Karpas-422 (cell line): ENCODE measurements around the gene MAPKAPK2. TPM values are rescaled to one million over a fixed set of nuclear protein-coding genes. Genes with fewer than 3 reads are reported as not detected.

ENCODE experiments used
- DNase-seq: peaks from one replicate; pipeline ENCODE4 v3.0.0-alpha.2; 2015
- H2AFZ ChIP-seq: fragments of 200-600 bp; sonication (generic); 2 replicates; pipeline ENCODE4 v1.6.1; 2014; ENCODE audit warnings: antibody characterized with exemption, low read length, mixed read lengths
- H3K27ac ChIP-seq: fragments of 200-600 bp; sonication (generic); 2 replicates; pipeline ENCODE4 v1.5.1; 2014; ENCODE audit warnings: mild to moderate bottlenecking, low read length, moderate library complexity
- H3K27me3 ChIP-seq: fragments of 200-600 bp; sonication (generic); 2 replicates; pipeline ENCODE4 v1.6.1; 2014; ENCODE audit warnings: low read length, mixed read lengths
- H3K36me3 ChIP-seq: fragments of 200-600 bp; sonication (generic); 2 replicates; pipeline ENCODE4 v1.6.1; 2014; ENCODE audit warnings: low read length, mixed read lengths; ENCODE audit not compliant: insufficient read depth
- H3K4me1 ChIP-seq: fragments of 200-600 bp; sonication (generic); 2 replicates; pipeline ENCODE4 v1.6.1; 2014; ENCODE audit warnings: mild to moderate bottlenecking, low read length, mixed read lengths
- H3K4me2 ChIP-seq: fragments of 200-600 bp; sonication (generic); 2 replicates; pipeline ENCODE4 v1.6.1; 2014; ENCODE audit warnings: low read length, low read depth, mild to moderate bottlenecking; ENCODE audit not compliant: poor library complexity, severe bottlenecking
- H3K4me3 ChIP-seq: fragments of 200-600 bp; sonication (generic); 2 replicates; pipeline ENCODE4 v1.5.1; 2014; ENCODE audit warnings: mild to moderate bottlenecking, antibody characterized with exemption, low read length, mixed read lengths
- H3K79me2 ChIP-seq: fragments of 200-600 bp; sonication (generic); 2 replicates; pipeline ENCODE4 v1.6.1; 2014; ENCODE audit warnings: mild to moderate bottlenecking, low read length, mixed read lengths
- H3K9ac ChIP-seq: fragments of 200-600 bp; sonication (generic); 2 replicates; pipeline ENCODE4 v1.6.0; 2014; ENCODE audit warnings: low read length
- H3K9me2 ChIP-seq: fragments of 200-600 bp; sonication (generic), shearing (Covaris generic); replicated peaks from 2 replicates; pipeline ENCODE4 v1.6.0; 2014; ENCODE audit warnings: mild to moderate bottlenecking, low read length, moderate library complexity; ENCODE audit not compliant: insufficient read depth
- H3K9me3 ChIP-seq: fragments of 300-700, 200-600 bp; sonication (generic); 2 replicates; pipeline ENCODE4 v1.6.1; 2014; ENCODE audit warnings: low read length, mixed read lengths
- H4K20me1 ChIP-seq: fragments of 200-600 bp; sonication (generic); 2 replicates; pipeline ENCODE4 v1.6.1; 2014; ENCODE audit warnings: mild to moderate bottlenecking, antibody characterized with exemption, low read length, low read depth; ENCODE audit not compliant: insufficient read depth
- total RNA-seq: library from RNA; depleted of rRNA; stranded (reverse); fragments of >200 nt; shearing (Covaris generic); gene quantifications from 2 replicates; pipeline ENCODE4 v1.2.3, GENCODE V29; 2014; ENCODE audit warnings: low replicate concordance

Gene MAPKAPK2
- total RNA-seq, 1 experiment from 2014 or later = 19.8 TPM

- Histone ChIP-seq H3K9ac (no peak overlapping the region), H3K4me3 (no peak overlapping the region), H3K27me3 (no peaks in the 10 kb centered on the region), H2AFZ (no peak overlapping the region), H3K4me1 (peaks cover 32% of the 10 kb centered on the region), H3K9me2 (no peaks in the 10 kb centered on the region), H3K9me3 (no peaks in the 10 kb centered on the region), H3K36me3 (no peaks in the 10 kb centered on the region), H3K27ac (no peak overlapping the region), H3K79me2 (no peaks in the 10 kb centered on the region), H3K4me2 (no peak overlapping the region), H4K20me1 (peaks cover 93% of the 10 kb centered on the region)
- DNase-seq = no peak
Observed at GRCh38 chr1:206705191-206705590, 20.5 kb downstream of the MAPKAPK2 start.

- no peak overlapping the region for H2AFZ ChIP-seq
- H3K27me3 ChIP-seq = no peaks in the 10 kb centered on the region
- H3K9ac ChIP-seq = no peak overlapping the region
- H3K9me3 ChIP-seq = no peaks in the 10 kb centered on the region
- no peak for DNase-seq
- H3K4me2 ChIP-seq = no peak overlapping the region
- H3K27ac ChIP-seq = no peak overlapping the region
- no peak overlapping the region for H3K4me3 ChIP-seq
- no peaks in the 10 kb centered on the region for H3K9me2 ChIP-seq
- H3K36me3 ChIP-seq = no peaks in the 10 kb centered on the region
- H3K4me1 ChIP-seq = peaks cover 37% of the 10 kb centered on the region
- H3K79me2 ChIP-seq = no peaks in the 10 kb centered on the region
- peaks cover 93% of the 10 kb centered on the region for H4K20me1 ChIP-seq
Observed at GRCh38 chr1:206705726-206706297, 21.1 kb downstream of the MAPKAPK2 start.

GRCh38 chr1:206706298-206706791 lies 21.6 kb downstream of the MAPKAPK2 start:
- Histone ChIP-seq H3K9me3 (no peaks in the 10 kb centered on the region), H2AFZ (no peak overlapping the region), H3K4me3 (no peak overlapping the region), H4K20me1 (peaks cover 92% of the 10 kb centered on the region), H3K4me1 (peaks cover 37% of the 10 kb centered on the region), H3K4me2 (no peak overlapping the region), H3K9ac (no peak overlapping the region), H3K9me2 (no peaks in the 10 kb centered on the region), H3K27ac (no peak overlapping the region), H3K36me3 (no peaks in the 10 kb centered on the region), H3K27me3 (no peaks in the 10 kb centered on the region), H3K79me2 (no peaks in the 10 kb centered on the region)
- no peak for DNase-seq

- peaks cover 37% of the 10 kb centered on the region for H3K4me1 ChIP-seq
- no peak overlapping the region for H3K4me2 ChIP-seq
- no peak overlapping the region for H3K9ac ChIP-seq
Observed at GRCh38 chr1:206706806-206707366, 22.2 kb downstream of the MAPKAPK2 start.

GRCh38 chr1:206708058-206708457 lies 23.4 kb downstream of the MAPKAPK2 start:
- Histone ChIP-seq H3K4me3 (no peak overlapping the region), H3K36me3 (no peaks in the 10 kb centered on the region), H3K27me3 (no peaks in the 10 kb centered on the region), H4K20me1 (peaks cover 90% of the 10 kb centered on the region), H3K9ac (no peak overlapping the region), H3K9me3 (no peaks in the 10 kb centered on the region), H3K4me1 (peaks cover 37% of the 10 kb centered on the region), H3K4me2 (no peak overlapping the region), H3K27ac (no peak overlapping the region), H3K9me2 (no peaks in the 10 kb centered on the region), H3K79me2 (no peaks in the 10 kb centered on the region), H2AFZ (no peak overlapping the region)
- DNase-seq = no peak

More at GRCh38 chr1:206706806-206707366, 22.2 kb downstream of the MAPKAPK2 start:
- DNase-seq = no peak
- no peaks in the 10 kb centered on the region for H3K27me3 ChIP-seq
- no peaks in the 10 kb centered on the region for H3K9me2 ChIP-seq
- no peaks in the 10 kb centered on the region for H3K9me3 ChIP-seq
- H3K79me2 ChIP-seq = no peaks in the 10 kb centered on the region
- no peak overlapping the region for H3K27ac ChIP-seq
- H4K20me1 ChIP-seq = peaks cover 93% of the 10 kb centered on the region
- H3K4me3 ChIP-seq = no peak overlapping the region
- no peak overlapping the region for H2AFZ ChIP-seq
- no peaks in the 10 kb centered on the region for H3K36me3 ChIP-seq

GRCh38 chr1:206708882-206709281 lies 24.2 kb downstream of the MAPKAPK2 start:
- Histone ChIP-seq H3K9me3 (no peaks in the 10 kb centered on the region), H4K20me1 (peaks cover 86% of the 10 kb centered on the region), H3K4me3 (no peak overlapping the region), H3K36me3 (no peaks in the 10 kb centered on the region), H3K27me3 (no peaks in the 10 kb centered on the region), H3K27ac (no peak overlapping the region), H3K4me2 (no peak overlapping the region), H3K9me2 (no peaks in the 10 kb centered on the region), H3K79me2 (no peaks in the 10 kb centered on the region), H3K9ac (no peak overlapping the region), H2AFZ (no peak overlapping the region), H3K4me1 (peaks cover 37% of the 10 kb centered on the region)
- no peak for DNase-seq

GRCh38 chr1:206709322-206709721 lies 24.6 kb downstream of the MAPKAPK2 start:
- no peaks in the 10 kb centered on the region for H3K9me2 ChIP-seq
- no peaks in the 10 kb centered on the region for H3K9me3 ChIP-seq
- no peak overlapping the region for H3K27ac ChIP-seq
- no peaks in the 10 kb centered on the region for H3K27me3 ChIP-seq
- no peak for DNase-seq
- no peak overlapping the region for H3K9ac ChIP-seq
- H4K20me1 ChIP-seq = peaks cover 81% of the 10 kb centered on the region
- peaks cover 37% of the 10 kb centered on the region for H3K4me1 ChIP-seq
- H3K36me3 ChIP-seq = no peaks in the 10 kb centered on the region
- H3K4me2 ChIP-seq = no peak overlapping the region
- no peak overlapping the region for H3K4me3 ChIP-seq
- no peaks in the 10 kb centered on the region for H3K79me2 ChIP-seq
- H2AFZ ChIP-seq = no peak overlapping the region

DNA sequence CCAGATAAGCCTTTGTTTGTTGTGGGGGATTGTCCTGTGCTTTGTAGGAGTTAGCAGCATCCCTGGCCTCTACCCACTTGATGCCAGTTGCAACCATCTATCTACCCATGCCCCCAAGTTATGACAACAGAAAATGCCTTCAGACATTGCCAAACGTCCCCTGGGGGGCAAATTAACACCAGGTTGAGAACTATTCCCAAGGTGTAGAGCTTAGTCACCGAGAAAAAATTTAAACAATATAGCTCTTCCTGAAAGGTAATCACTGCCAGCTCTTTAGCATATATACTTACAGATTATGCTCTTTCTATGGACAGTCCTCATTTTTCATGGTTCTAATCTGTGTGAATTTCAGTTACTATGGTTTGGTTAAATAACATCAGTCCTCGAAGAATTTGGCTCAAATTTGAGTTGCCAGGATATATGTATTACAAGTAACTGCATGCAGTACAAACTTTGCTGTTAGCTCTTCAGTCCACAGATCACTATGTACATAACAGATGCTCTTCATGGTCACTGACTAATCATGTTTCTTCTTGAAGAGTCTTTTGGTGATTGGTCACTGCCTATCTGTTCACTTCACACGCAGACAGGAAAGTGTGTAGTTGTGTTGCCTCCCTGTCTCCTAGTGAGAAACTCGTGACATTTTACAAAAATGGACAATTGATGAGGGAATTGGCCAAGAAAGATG lies 25.2 kb downstream of the MAPKAPK2 start:
- no peak overlapping the region for H3K9ac ChIP-seq
- no peak overlapping the region for H2AFZ ChIP-seq
- peaks cover 37% of the 10 kb centered on the region for H3K4me1 ChIP-seq
- H3K79me2 ChIP-seq = no peaks in the 10 kb centered on the region
- no peaks in the 10 kb centered on the region for H3K9me2 ChIP-seq
- no peak overlapping the region for H3K27ac ChIP-seq
- H4K20me1 ChIP-seq = peaks cover 80% of the 10 kb centered on the region
- H3K9me3 ChIP-seq = no peaks in the 10 kb centered on the region
- no peak for DNase-seq
- H3K36me3 ChIP-seq = no peaks in the 10 kb centered on the region
- no peak overlapping the region for H3K4me2 ChIP-seq
- no peak overlapping the region for H3K4me3 ChIP-seq
- no peaks in the 10 kb centered on the region for H3K27me3 ChIP-seq
